DMS79 (cell line): ENCODE results near the gene BCAS3.

ENCODE experiments used
- DNase-seq: peaks from one replicate; lab custom pipeline; 2025; lab: John Stamatoyannopoulos, UW

Gene BCAS3

DNA sequence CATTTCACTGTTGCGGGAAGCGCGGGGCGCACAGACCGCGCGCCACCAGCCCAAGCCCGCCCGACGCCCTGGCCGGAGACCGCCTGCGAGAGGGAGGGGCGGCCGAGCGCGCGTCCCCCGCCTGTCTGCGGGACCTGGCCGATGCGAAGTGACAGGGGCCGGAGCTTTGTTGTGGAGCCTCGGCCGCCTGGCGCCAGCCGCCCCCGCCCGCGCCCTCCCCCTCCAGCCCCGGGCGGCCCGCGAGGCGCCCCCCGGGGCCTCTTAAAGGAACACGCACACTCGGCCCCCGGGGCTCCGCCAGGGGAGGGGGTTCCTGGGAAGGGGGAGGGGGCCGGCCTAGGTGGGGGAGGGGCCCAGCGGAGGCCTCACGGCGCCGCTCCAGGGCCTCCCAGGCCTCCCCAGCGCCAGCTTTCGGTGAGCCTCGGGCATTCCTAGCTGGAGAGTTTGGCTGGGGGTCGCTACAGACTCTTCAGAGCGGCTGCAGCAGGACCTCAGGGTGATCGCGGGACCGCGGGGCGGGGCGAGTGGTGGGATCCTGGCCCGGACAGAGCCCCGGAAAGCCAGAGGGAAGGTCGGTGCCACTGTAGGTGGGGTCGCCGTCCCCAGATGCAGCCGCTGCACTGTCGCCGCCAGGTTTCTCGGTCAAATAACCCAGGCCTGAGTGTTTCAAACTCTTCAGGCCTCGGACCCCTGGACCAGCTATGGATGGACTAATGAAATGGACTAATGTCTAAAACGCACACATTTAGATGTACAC, 719.6 kb downstream of the BCAS3 start:
- DNase-seq = no peak

DNA sequence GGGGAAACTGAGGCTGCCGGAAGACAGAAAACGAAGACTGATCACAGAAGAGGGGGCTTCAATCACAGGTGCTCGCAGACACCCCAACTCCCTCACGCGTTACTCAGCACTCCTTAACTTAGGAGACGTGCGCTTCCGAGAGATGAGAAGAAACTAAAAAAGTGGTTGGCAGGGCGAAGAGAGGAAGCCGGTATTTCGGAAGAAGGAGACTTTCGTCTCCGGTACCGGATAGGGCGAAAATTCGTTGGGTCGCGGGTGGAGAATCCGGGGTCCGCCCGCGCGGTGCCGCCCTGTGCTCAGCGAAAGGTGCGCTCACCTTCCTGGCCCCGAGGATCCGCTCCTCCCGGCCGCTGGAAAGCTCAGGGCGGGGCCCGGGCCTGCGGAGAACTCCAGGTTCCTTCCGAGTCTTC, 721.1 kb downstream of the BCAS3 start:
- DNase-seq = no peak

DNA sequence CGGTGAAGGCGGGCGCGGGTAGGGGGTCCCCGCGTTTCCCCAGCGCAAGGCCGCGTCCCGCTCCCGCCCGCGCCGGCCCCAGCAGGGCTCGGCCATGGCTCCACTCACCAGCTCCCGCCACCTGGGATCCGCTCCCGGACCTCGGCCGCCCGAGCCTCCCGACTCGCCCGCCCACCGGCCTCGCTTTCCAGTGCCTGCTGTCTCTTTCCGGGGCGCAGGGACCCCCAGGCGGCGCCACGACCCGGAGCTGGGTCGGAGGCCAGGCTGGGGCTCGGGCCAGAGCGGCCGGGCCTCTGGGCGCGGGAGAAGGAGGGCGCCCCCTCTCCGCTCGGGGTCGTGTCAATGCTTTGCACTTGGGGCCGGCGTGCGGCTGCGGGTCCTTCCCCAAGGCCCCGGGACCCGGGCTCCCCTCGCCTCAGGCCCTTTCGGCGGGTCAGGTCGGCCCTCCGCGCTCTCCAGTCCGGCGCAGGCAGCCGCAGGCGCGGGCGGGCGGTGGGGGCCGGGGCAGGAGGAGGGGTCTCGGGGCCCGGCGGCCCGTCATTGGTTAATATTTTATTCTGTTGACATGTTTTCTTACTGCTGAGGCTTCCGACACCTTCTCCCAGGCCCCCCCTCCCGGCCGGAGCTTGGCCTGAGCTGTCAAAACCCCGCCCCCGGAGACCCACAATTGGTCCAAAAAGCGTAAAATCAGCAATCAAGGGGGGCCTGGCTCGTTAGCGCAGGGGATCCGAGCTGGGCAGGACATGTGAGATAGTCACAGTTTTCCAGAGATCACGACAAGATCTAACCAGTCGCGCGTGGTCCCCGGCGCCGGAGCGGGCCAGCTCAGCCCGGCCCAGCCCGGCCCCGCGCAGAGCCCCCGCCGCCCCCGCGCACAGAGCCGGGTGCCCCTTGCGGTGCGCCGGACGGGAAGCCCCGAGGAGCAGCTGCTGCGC, 721.7 kb downstream of the BCAS3 start, which contains the start of gene TBX2:
Gene TBX2 (plus strand): TSS at position 713 of the 935 bp plus-strand sequence. CDS start 334 bp downstream, outside the sequence.
- no peak for DNase-seq

DNA sequence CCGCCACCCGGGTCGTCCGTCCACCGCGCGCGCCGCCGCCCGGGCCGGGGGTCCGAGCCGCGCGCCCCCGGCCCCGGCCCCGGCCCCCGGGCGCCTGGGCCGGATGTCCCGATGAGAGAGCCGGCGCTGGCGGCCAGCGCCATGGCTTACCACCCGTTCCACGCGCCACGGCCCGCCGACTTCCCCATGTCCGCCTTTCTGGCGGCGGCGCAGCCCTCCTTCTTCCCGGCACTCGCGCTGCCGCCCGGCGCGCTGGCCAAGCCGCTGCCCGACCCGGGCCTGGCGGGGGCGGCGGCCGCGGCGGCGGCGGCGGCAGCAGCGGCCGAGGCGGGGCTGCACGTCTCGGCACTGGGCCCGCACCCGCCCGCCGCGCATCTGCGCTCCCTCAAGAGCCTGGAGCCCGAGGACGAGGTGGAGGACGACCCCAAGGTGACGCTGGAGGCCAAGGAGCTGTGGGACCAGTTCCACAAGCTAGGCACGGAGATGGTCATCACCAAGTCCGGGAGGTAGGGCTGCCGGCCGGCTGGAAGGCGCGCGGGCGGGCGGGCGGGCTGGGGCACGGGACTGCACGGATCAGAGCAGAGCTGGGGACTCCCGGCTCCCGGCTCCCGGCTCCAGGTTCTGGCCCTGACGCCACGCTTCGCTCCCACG, 722.5 kb downstream of the BCAS3 start:
- DNase-seq = no peak

DNA sequence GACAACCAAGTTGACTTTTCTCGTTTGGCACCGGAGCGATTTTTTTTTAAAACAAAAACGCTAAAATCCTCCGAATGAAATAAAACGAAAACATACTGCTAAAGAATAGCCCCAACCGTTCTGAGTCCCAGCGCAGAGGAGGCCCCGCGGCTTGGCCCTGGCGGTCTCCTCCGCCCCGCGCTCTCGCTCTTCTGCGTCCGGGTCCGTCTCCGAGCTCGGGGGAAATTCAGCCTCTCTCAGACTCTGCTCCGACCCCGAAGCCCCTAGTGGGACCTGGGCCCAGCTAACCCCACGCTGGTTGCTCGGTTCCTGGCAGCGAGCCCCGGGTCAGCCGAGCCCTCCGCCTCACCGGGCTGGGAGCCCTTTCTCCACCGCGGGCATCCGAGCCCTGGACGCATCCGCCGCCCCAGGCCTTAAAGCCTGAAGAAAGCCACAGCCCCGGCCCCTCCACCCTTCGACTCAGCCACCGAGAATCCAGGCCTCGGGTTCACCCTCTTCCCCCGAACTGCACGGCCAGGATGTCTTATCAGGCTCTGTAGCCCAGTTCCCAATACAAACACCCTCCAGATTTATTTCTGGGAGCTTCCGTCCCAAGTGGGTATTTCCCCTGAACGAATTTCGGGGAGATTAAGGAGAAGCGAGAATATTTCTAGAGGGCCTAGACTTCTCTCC, 723.2 kb downstream of the BCAS3 start:
- DNase-seq = no peak

DNA sequence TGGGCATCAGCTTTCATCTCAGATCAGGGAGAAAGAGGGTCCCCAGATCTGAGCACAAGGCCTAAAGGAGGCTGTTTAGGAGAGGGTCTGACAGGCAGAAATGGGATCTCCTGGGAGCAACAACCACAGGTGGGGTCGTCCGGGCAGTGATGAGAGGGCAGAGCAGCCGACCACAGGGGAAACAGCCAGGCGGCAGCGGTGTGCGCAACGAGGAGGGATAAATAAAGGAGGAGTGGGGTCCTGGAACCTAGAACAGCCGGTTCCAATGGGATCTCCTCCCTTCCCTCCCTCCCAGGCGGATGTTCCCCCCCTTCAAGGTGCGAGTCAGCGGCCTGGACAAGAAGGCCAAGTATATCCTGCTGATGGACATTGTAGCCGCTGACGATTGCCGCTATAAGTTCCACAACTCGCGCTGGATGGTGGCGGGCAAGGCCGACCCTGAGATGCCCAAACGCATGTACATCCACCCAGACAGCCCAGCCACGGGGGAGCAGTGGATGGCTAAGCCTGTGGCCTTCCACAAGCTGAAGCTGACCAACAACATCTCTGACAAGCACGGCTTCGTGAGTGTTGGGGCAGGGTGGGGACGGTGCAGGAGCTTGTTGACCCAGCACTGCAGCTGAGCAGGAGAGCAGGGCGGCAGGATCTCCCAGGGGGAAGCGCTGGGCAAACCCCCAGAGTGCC, 723.9 kb downstream of the BCAS3 start:
- DNase-seq = no peak

DNA sequence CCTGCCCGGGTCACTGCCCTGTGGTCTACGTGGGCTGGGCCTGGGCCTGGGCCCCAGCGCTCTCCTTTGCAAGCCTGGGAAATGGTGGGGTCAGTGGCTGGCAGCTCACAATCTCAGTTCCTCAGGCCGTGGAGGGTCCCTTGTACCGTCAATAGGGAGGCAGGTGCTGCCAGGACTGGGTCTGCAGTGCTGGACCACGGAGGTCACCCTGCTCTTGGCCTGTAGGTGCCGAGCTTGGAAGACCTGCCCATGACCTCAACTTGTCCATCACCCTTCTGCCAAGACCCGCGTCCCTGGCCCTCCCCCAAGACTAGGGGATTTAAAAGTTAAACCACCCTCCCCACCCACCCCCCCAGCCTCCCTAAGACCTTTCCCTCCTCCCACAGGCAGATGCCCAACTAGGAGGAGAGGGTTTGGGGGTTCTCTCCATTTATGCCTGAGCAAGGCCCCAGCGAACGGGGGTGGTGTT, 724.5 kb downstream of the BCAS3 start:
- DNase-seq = no peak

DNA sequence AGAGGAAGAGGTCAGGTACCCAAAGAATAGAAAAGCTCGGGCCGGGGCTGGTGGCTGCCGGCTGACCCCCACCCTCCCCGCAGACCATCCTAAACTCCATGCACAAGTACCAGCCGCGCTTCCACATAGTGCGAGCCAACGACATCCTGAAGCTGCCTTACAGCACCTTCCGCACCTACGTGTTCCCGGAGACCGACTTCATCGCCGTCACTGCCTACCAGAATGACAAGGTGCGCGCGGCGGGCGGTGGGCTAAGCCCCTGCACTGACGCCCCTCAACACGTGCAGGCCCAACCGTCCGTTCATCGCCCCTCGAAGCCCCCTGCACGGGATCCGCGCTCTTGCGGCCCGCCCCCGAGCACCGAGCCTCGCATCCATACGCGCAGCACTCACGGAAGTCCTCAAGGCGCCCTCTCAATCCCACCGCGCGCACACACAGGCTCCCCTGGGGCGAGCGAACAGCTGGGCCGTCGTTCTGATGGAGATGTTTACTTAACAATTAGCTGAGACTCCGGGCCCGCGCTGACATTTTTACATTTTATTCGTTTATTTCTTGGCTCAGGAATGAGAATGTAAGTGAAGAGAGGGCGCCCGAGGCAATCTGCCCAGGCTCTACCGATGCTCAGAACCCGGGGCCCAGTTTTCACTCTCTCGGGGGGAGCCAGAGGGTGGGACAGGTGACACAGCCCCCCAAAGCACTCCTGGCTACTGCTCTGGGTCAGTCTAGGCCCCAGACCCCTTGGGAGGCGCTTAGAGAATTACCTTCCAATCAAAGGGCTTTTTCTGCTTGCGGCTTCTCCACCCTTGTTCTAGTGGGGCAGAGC, 725.5 kb downstream of the BCAS3 start:
- DNase-seq = peak; percentile 47

DNA sequence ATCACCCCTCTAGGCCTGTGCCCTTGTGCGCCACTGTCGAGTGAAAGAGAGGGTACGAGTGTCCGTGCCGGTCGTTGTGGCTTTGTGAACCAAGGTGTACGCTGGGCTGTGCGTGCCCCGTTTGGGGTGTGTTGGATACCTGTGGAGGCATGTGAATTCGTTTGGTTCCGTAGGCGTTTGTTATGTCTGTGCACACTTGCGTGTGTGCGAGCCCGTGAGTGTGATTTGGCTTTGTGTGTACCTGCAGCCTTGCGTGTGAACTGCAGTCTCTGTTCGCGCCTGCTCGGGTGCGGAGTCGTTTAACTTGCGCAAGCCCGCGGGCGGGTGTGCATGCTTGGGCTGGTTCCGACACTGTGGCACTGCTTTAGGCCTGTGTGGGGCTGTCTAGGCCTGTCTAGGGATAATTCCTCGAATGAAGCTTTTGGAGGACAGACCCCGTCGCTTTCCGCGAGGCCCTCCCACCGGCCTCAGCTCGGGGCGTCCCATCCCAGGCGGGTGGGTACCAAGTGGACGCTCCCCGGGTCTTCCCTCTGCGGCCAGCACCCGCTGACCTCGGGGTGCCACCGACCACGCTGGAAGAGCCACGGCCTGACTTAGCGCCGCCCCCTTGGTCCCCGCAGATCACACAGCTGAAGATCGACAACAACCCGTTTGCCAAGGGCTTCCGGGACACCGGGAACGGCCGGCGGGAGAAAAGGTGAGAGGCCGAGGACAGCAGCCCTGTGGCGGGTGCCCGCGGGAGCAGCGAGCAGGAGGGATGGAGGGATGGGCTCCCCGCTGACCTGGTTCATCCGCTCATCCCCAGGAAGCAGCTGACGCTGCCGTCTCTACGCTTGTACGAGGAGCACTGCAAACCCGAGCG, 726.4 kb downstream of the BCAS3 start:
- no peak for DNase-seq

DNA sequence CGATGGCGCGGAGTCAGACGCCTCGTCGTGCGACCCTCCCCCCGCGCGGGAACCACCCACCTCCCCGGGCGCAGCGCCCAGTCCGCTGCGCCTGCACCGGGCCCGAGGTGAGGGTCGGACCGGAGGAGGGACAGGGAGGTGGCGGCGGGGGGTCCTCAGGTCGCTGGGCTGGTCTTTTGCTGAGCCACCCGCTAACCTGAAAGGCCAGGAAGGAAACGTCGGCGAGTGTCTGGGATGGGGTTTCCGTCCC, 726.9 kb downstream of the BCAS3 start:
- DNase-seq = no peak

DNA sequence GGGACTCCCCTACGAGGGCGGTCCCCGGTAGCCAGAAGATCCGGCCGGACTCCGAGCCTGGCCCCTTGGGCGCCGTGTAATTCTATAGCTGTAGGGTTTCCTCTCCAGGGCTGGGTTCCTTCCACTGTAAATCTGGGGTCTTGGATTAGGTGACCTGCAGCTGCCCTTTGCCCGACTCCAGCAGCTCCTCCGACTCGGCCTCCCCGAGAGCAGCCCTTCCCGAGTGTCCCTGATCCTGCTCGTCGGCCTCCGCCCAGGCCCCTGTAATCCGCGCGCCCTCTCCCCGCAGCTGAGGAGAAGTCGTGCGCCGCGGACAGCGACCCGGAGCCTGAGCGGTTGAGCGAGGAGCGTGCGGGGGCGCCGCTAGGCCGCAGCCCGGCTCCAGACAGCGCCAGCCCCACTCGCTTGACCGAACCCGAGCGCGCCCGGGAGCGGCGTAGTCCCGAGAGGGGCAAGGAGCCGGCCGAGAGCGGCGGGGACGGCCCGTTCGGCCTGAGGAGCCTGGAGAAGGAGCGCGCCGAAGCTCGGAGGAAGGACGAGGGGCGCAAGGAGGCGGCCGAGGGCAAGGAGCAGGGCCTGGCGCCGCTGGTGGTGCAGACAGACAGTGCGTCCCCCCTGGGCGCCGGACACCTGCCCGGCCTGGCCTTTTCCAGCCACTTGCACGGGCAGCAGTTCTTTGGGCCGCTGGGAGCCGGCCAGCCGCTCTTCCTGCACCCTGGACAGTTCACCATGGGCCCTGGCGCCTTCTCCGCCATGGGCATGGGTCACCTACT, 727.4 kb downstream of the BCAS3 start:
- DNase-seq = no peak

DNA sequence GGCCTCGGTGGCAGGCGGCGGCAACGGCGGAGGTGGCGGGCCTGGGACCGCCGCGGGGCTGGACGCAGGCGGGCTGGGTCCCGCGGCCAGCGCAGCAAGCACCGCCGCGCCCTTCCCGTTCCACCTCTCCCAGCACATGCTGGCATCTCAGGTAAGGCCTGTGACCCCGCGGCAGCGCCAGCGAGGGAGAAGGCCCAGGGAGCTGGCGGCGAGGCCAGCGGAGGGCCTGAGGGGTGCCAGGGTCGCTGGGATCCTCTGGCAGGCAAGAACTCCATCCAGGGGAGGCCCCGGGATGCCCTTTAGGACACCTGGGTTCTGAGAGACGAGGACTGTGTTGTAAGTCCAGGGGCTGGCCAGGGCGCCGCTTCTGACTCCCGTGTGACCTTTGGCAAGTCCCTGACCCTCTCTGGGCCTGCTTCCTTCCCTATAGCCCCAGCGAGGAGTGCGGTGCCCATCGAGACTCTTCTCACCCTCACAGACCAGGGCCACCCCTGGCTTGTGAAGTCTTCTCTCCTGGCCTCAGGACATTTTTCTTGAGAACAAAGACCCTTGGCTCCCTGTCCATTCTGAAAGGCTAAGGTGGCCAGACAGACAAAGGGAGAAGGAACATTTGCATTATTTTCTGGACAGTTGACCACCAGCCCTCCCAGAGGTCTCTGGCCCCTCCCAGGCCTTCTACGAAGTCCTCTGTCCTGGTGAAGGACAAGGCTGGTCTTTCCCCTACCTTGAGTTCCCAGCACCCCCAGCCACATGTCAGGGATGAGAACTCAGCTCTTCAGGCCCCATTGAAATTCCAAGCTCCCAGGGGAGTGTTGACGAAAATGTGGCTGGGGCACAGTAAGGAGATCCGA, 728.3 kb downstream of the BCAS3 start:
- DNase-seq = no peak

DNA sequence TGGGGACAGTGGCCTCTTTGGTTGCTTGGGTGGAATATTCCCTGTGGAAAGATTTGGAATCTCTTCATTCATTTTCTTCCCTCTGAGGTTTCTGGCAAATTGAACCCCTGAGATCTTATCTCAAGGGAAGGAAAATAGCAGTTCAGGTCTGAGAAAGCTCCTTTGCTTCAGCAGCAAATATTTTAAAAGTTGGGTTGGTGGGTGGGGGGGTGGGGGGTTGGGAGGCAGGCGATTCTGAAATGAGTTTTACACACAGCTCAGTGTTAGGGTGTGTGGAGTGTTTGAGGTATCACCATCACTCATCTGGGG, 728.8 kb downstream of the BCAS3 start:
- no peak for DNase-seq

DNA sequence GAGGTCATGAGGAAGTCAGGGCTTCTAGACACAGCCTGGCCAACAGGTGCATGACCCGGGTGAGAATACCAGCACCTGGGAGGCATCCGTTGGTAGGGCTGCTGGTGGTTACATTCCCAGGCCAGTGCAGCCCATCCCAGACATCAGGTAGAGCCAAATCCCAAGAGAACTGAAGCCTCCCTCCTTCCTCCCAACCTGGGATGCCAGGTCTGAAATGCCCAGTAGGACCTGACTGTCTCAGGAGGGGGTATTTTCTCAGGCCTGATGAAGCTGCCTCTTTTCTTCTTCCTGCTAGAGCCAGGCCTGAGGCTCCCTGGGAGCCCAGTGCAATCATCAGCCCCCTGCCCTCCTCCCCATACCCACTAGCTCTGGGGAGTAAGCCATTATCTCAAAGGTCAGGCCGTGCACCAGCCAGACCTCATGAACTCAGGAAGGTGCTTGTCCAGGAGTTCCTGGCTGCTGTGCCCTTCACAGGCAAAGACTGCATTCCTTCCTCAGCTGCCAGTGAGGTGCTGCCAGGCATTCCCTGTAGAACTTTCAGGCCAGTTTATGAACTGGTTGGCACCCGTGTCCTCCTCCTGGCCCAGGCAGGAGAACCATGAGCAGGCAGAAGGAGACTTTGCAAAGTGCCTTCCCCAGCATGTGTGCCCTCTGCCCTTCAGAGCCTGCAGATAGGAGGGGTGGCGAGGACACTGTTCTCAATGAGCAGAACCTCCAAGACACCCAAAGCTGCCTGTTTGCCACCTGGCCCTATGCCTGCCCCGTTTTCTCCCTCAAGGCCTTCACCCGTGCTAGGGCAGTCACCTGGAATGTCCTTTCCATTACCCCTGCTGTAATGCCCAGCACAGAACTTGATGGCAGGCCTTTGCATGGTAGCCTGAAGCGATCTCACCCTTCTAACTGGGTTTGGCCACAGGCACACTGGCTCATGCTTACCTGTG, 729.6 kb downstream of the BCAS3 start:
- no peak for DNase-seq

DNA sequence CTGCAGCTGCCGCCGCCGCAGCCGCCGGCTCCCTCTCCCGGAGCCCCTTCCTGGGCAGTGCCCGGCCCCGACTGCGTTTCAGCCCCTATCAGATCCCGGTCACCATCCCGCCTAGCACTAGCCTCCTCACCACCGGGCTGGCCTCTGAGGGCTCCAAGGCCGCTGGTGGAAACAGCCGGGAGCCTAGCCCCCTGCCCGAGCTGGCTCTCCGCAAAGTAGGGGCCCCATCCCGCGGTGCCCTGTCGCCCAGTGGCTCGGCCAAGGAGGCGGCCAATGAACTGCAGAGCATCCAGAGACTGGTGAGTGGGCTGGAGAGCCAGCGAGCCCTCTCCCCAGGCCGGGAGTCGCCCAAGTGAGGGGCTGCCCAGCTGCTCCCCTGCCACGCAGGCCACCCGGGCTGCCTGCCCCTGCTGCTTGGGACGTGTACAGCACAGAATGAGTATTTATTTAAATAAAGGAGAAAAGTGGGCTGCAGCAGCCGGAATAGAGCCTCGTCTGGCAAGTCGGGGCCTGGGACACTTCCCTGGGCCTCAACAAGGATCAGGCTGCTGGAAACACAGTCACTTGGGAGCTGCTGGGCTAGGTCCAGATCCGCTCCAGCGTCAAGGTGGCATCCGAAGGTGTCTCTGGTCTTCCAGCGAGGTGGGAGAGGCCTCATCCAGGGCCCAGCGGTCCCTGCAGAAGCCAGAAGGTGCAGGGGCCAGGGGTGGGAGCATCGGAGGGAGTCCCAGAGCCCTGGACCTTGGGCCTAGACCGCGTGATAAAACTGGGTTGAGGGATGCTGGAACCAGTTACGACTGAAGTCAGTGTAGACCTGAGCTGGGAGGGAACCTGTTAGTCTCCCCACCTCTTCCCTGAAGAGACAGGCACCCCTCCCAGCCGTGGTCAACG, 730.7 kb downstream of the BCAS3 start:
- DNase-seq = no peak
